GM23338 (cell line): ENCODE measurements around the gene PTH2. TPM values are rescaled to one million over a fixed set of nuclear protein-coding genes. Genes with fewer than 3 reads are reported as not detected.

Source experiments
- ATAC-seq: fragments of 200-7000 bp; cut with Tn5 transposase; 3 replicates; pipeline ENCODE4 v1.9.1; 2020
- DNase-seq: peaks from one replicate; pipeline ENCODE4 v3.0.0-alpha.2; 2015; ENCODE audit warnings: low spot score
- H2AFZ ChIP-seq: fragments of 200-600 bp; sonication (generic); 2 replicates; pipeline ENCODE4 v1.8.0; 2016; ENCODE audit warnings: antibody characterized with exemption, mild to moderate bottlenecking, moderate library complexity
- H3F3A ChIP-seq: fragments of 200-600 bp; sonication (generic); replicated peaks from 2 replicates; pipeline ENCODE4 v1.8.0; 2017; ENCODE audit warnings: antibody characterized with exemption, mixed run types, low read depth
- H3K27ac ChIP-seq: fragments of 200-600 bp; sonication (generic); 2 replicates; pipeline ENCODE4 v1.6.1; 2016; ENCODE audit warnings: low read depth
- H3K27me3 ChIP-seq: fragments of 200-600 bp; sonication (generic); 2 replicates; pipeline ENCODE4 v1.8.0; 2016; ENCODE audit warnings: mild to moderate bottlenecking, mixed run types, moderate library complexity; ENCODE audit not compliant: insufficient read depth
- H3K36me3 ChIP-seq: fragments of 200-600 bp; sonication (generic); 2 replicates; pipeline ENCODE4 v1.8.0; 2016; ENCODE audit warnings: mild to moderate bottlenecking; ENCODE audit not compliant: insufficient read depth
- H3K4me1 ChIP-seq: fragments of 200-600 bp; sonication (generic); 2 replicates; pipeline ENCODE4 v1.8.0; 2016; ENCODE audit warnings: mild to moderate bottlenecking, moderate library complexity; ENCODE audit not compliant: insufficient read depth
- H3K4me2 ChIP-seq: fragments of 200-600 bp; sonication (generic); 2 replicates; pipeline ENCODE4 v1.7.1; 2017; ENCODE audit warnings: mixed run types
- H3K4me3 ChIP-seq: fragments of 200-600 bp; sonication (generic); 2 replicates; pipeline ENCODE4 v1.6.1; 2016; ENCODE audit warnings: mixed run types
- H3K79me2 ChIP-seq: fragments of 200-600 bp; sonication (generic); replicated peaks from 2 replicates; pipeline ENCODE4 v1.8.0; 2017; ENCODE audit warnings: mild to moderate bottlenecking; ENCODE audit not compliant: insufficient read depth
- H3K9me2 ChIP-seq: fragments of 200-600 bp; sonication (generic); 2 replicates; pipeline ENCODE4 v1.8.0; 2017; ENCODE audit not compliant: insufficient read depth
- H4K20me1 ChIP-seq: fragments of 200-600 bp; sonication (generic); replicated peaks from 2 replicates; pipeline ENCODE4 v1.8.0; 2017; ENCODE audit warnings: mild to moderate bottlenecking; ENCODE audit not compliant: insufficient read depth
- H3K27ac Mint-ChIP-seq: 2 replicates; pipeline ENCODE4 v1.8.0; 2020; ENCODE audit warnings: inconsistent platforms, mild to moderate bottlenecking, moderate library complexity, mixed read lengths
- H3K27me3 Mint-ChIP-seq: 3 replicates; pipeline ENCODE4 v1.8.0; 2022; ENCODE audit warnings: low read depth, mild to moderate bottlenecking, moderate library complexity, mixed read lengths, inconsistent platforms; ENCODE audit not compliant: insufficient read depth, poor library complexity
- H3K36me3 Mint-ChIP-seq: 3 replicates; pipeline ENCODE4 v1.8.0; 2021; ENCODE audit warnings: low read depth, mild to moderate bottlenecking, inconsistent platforms, moderate library complexity, mixed read lengths
- H3K4me1 Mint-ChIP-seq: 3 replicates; pipeline ENCODE4 v1.8.0; 2020; ENCODE audit warnings: mild to moderate bottlenecking, inconsistent platforms, mixed read lengths
- H3K4me3 Mint-ChIP-seq: 3 replicates; pipeline ENCODE4 v1.8.0; 2021; ENCODE audit warnings: moderate library complexity, mild to moderate bottlenecking, inconsistent platforms, mixed read lengths
- H3K9me3 Mint-ChIP-seq: 3 replicates; pipeline ENCODE4 v1.8.0; 2020; ENCODE audit warnings: moderate library complexity, mild to moderate bottlenecking, inconsistent platforms, mixed read lengths
- CREB1 ChIP-seq: fragments of 250-450 bp; sonication (Bioruptor Pico); IDR thresholded peaks from 2 replicates; pipeline ENCODE4 v1.5.0; 2020; ENCODE audit warnings: low read depth, mild to moderate bottlenecking, moderate library complexity
- CTCF ChIP-seq, 2 experiments: fragments of 200-600 bp in 1 of 2; sonication (generic) in 1 of 2; conservative IDR thresholded peaks; 2 replicates each; pipeline versions ENCODE4 v1.5.1 to v1.6.1; 2016 to 2017; ENCODE audit warnings: antibody characterized with exemption in 2 of 2, low read depth in 2 of 2, mild to moderate bottlenecking in 2 of 2, moderate library complexity in 1 of 2
- ETS1 ChIP-seq: IDR thresholded peaks from 2 replicates; pipeline ENCODE4 v1.6.1; 2016; ENCODE audit warnings: antibody characterized with exemption
- EZH2 ChIP-seq: fragments of 200-600 bp; sonication (generic); IDR thresholded peaks from one replicate; pipeline ENCODE4 v1.8.0; 2017; ENCODE audit warnings: antibody characterized with exemption, mild to moderate bottlenecking, low read depth; ENCODE audit not compliant: unreplicated experiment
- EZH2phosphoT487 ChIP-seq: fragments of 200-600 bp; sonication (generic); IDR thresholded peaks from one replicate; pipeline ENCODE4 v1.8.1; 2018; ENCODE audit warnings: antibody characterized with exemption; ENCODE audit not compliant: unreplicated experiment
- JUNB ChIP-seq: IDR thresholded peaks from one replicate; pipeline ENCODE4 v1.6.1; 2016; ENCODE audit warnings: antibody characterized with exemption; ENCODE audit not compliant: unreplicated experiment
- NANOG ChIP-seq: IDR thresholded peaks from 2 replicates; pipeline ENCODE4 v1.6.1; 2016; ENCODE audit warnings: antibody characterized with exemption, borderline replicate concordance
- POLR2AphosphoS5 ChIP-seq: IDR thresholded peaks from 2 replicates; pipeline ENCODE4 v1.6.1; 2016; ENCODE audit warnings: antibody characterized with exemption, low read depth
- REST ChIP-seq: IDR thresholded peaks from one replicate; pipeline ENCODE4 v1.6.1; 2018; ENCODE audit warnings: antibody characterized with exemption; ENCODE audit not compliant: unreplicated experiment
- STAT1 ChIP-seq: IDR thresholded peaks from one replicate; pipeline ENCODE4 v1.6.1; 2016; ENCODE audit warnings: antibody characterized with exemption; ENCODE audit not compliant: unreplicated experiment
- ZNF114 ChIP-seq: fragments of 250-450 bp; sonication (Bioruptor Pico); IDR thresholded peaks from 2 replicates; pipeline ENCODE4 v1.5.0; 2020; ENCODE audit warnings: mild to moderate bottlenecking, moderate library complexity
- ZNF331 ChIP-seq: fragments of 250-450 bp; sonication (Bioruptor Pico); IDR thresholded peaks from 2 replicates; pipeline ENCODE4 v1.5.0; 2020; ENCODE audit warnings: low read depth, mild to moderate bottlenecking, moderate library complexity
- ZNF462 ChIP-seq: fragments of 250-450 bp; sonication (Bioruptor Pico); IDR thresholded peaks from 2 replicates; pipeline ENCODE4 v1.5.0; 2020; ENCODE audit warnings: mild to moderate bottlenecking, moderate library complexity
- polyA plus RNA-seq: library from polyadenylated mRNA; unstranded; fragments of >200 nt; fragmentation: Nextera tagmentation; extraction: Ambion mirVana; gene quantifications from 2 replicates; pipeline ENCODE4 v1.2.1, GENCODE V29; 2016
- total RNA-seq: library from RNA; depleted of rRNA; stranded (reverse); fragments of >200 nt; shearing (Covaris generic); gene quantifications from 2 replicates; pipeline ENCODE4 v1.2.3, GENCODE V29; 2014

PTH2 gene
- total and polyA plus RNA-seq, 2 experiments from 2014 or later: 1.6 TPM; not detected in 1

- peak; percentile 96 for DNase-seq
Observed at GRCh38 chr19:49403404-49404187, 19.6 kb downstream of the PTH2 start.

More at GRCh38 chr19:49403404-49404187, 19.6 kb downstream of the PTH2 start:
- peak overlapping the region; percentile 15 for H3K4me3 ChIP-seq
- H3K27me3 ChIP-seq: no peaks in the 10 kb centered on the region
- no peaks in the 10 kb centered on the region for H3K36me3 ChIP-seq
- Mint-ChIP-seq H3K36me3 (no peaks in the 10 kb centered on the region), H3K4me3 (peak overlapping the region; percentile 45), H3K9me3 (no peaks in the 10 kb centered on the region; the same call in 2 of the 3 replicates), H3K4me1 (peaks cover 41% of the 10 kb centered on the region), H3K27ac (peak overlapping the region; percentile 96), H3K27me3 (peaks cover 28% of the 10 kb centered on the region)
- TF ChIP-seq REST: no peak
- TF ChIP-seq EZH2phosphoT487: no peak
- TF ChIP-seq STAT1: no peak
- TF ChIP-seq ZNF114 (CRISPR knock-in tag): peak; percentile 99
- peak; percentile 98 for TF ChIP-seq ZNF462
- TF ChIP-seq ETS1: peak; percentile 27; the same call in 1 of the 2 replicates
- peak; percentile 66 for TF ChIP-seq CREB1 (CRISPR knock-in tag)
- TF ChIP-seq EZH2: no peak
- no peak for TF ChIP-seq JUNB
- no peak for TF ChIP-seq CTCF (conservative IDR thresholded peaks at IDR 0.05; ENCODE audit: low read depth in 2 of 2)
- peak; percentile 64 for TF ChIP-seq POLR2AphosphoS5
- no peak for TF ChIP-seq NANOG
- TF ChIP-seq ZNF331 (CRISPR knock-in tag): 0 out of 2 replicates have a peak, but pooled peaks have one; percentile 48
- no peaks in the 10 kb centered on the region for H3K79me2 ChIP-seq
- peaks cover 9% of the 10 kb centered on the region; the same call in 1 of the 2 replicates for H3F3A ChIP-seq
- ATAC-seq: peak; percentile 98
- H3K4me2 ChIP-seq: peak overlapping the region; percentile 69
- H2AFZ ChIP-seq: no peak overlapping the region
- peaks cover 20% of the 10 kb centered on the region for H3K4me1 ChIP-seq
- peak overlapping the region; percentile 89 for H3K27ac ChIP-seq
- 0 out of 2 replicates have a peak, but pooled peaks cover 3% of the 10 kb centered on the region for H3K9me2 ChIP-seq
- H4K20me1 ChIP-seq: no peaks in the 10 kb centered on the region
